Measurements from ENCODE around the gene SPANXN4.

- TF ChIP-seq CTCF (IDR thresholded peaks at IDR 0.05) (no peak), EZH2phosphoT487 (IDR thresholded peaks at IDR 0.05) (no peak), EZH2 (IDR thresholded peaks at IDR 0.05) (no peak)
Observed at GRCh38 chrX:142982679-142983078, 43.0 kb upstream of the SPANXN4 start.

All from neural progenitor cell (in vitro differentiated cells).